Karpas-422 (cell line): ENCODE measurements around the gene ZNF287. TPM values are rescaled to one million over a fixed set of nuclear protein-coding genes. Genes with fewer than 3 reads are reported as not detected.

ENCODE experiments used
- DNase-seq: peaks from one replicate; pipeline ENCODE4 v3.0.0-alpha.2; 2015
- H2AFZ ChIP-seq: fragments of 200-600 bp; sonication (generic); 2 replicates; pipeline ENCODE4 v1.6.1; 2014; ENCODE audit warnings: antibody characterized with exemption, low read length, mixed read lengths
- H3K27ac ChIP-seq: fragments of 200-600 bp; sonication (generic); 2 replicates; pipeline ENCODE4 v1.5.1; 2014; ENCODE audit warnings: mild to moderate bottlenecking, low read length, moderate library complexity
- H3K27me3 ChIP-seq: fragments of 200-600 bp; sonication (generic); 2 replicates; pipeline ENCODE4 v1.6.1; 2014; ENCODE audit warnings: low read length, mixed read lengths
- H3K36me3 ChIP-seq: fragments of 200-600 bp; sonication (generic); 2 replicates; pipeline ENCODE4 v1.6.1; 2014; ENCODE audit warnings: low read length, mixed read lengths; ENCODE audit not compliant: insufficient read depth
- H3K4me1 ChIP-seq: fragments of 200-600 bp; sonication (generic); 2 replicates; pipeline ENCODE4 v1.6.1; 2014; ENCODE audit warnings: mild to moderate bottlenecking, low read length, mixed read lengths
- H3K4me2 ChIP-seq: fragments of 200-600 bp; sonication (generic); 2 replicates; pipeline ENCODE4 v1.6.1; 2014; ENCODE audit warnings: low read length, low read depth, mild to moderate bottlenecking; ENCODE audit not compliant: poor library complexity, severe bottlenecking
- H3K4me3 ChIP-seq: fragments of 200-600 bp; sonication (generic); 2 replicates; pipeline ENCODE4 v1.5.1; 2014; ENCODE audit warnings: mild to moderate bottlenecking, antibody characterized with exemption, low read length, mixed read lengths
- H3K79me2 ChIP-seq: fragments of 200-600 bp; sonication (generic); 2 replicates; pipeline ENCODE4 v1.6.1; 2014; ENCODE audit warnings: mild to moderate bottlenecking, low read length, mixed read lengths
- H3K9ac ChIP-seq: fragments of 200-600 bp; sonication (generic); 2 replicates; pipeline ENCODE4 v1.6.0; 2014; ENCODE audit warnings: low read length
- H3K9me2 ChIP-seq: fragments of 200-600 bp; sonication (generic), shearing (Covaris generic); replicated peaks from 2 replicates; pipeline ENCODE4 v1.6.0; 2014; ENCODE audit warnings: mild to moderate bottlenecking, low read length, moderate library complexity; ENCODE audit not compliant: insufficient read depth
- H3K9me3 ChIP-seq: fragments of 300-700, 200-600 bp; sonication (generic); 2 replicates; pipeline ENCODE4 v1.6.1; 2014; ENCODE audit warnings: low read length, mixed read lengths
- H4K20me1 ChIP-seq: fragments of 200-600 bp; sonication (generic); 2 replicates; pipeline ENCODE4 v1.6.1; 2014; ENCODE audit warnings: mild to moderate bottlenecking, antibody characterized with exemption, low read length, low read depth; ENCODE audit not compliant: insufficient read depth
- total RNA-seq: library from RNA; depleted of rRNA; stranded (reverse); fragments of >200 nt; shearing (Covaris generic); gene quantifications from 2 replicates; pipeline ENCODE4 v1.2.3, GENCODE V29; 2014; ENCODE audit warnings: low replicate concordance

ZNF287 gene
- total RNA-seq, 1 experiment from 2014 or later = 0.41 TPM

DNA sequence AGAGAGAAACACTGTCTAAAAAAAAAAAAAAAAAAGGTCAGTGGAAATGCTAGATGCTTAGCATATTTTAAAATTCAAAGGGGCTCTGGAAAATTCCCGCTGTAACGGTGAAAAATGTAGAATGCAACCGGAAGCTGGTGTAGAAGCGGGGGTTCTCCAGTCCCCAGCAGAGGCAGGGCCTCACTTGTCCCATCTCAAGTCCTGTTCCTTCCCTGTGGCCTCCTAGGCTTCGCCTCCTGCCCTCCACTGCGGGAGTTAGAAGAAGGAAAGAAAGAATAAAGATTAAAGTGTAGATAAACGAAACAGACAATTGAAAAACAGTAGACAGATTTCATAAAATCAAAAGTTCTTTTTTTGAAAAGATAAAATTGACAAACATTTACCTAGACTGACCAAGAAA lies 14.8 kb upstream of the ZNF287 start:
- DNase-seq = no peak
- Histone ChIP-seq H3K27ac (no peak overlapping the region), H3K79me2 (no peaks in the 10 kb centered on the region), H3K4me2 (peak overlapping the region; percentile 56), H3K36me3 (no peaks in the 10 kb centered on the region), H3K4me1 (peaks cover 4% of the 10 kb centered on the region), H2AFZ (peak overlapping the region; percentile 46; the same call in 1 of the 2 replicates), H4K20me1 (no peaks in the 10 kb centered on the region), H3K9me2 (no peaks in the 10 kb centered on the region), H3K9ac (no peak overlapping the region), H3K9me3 (no peaks in the 10 kb centered on the region), H3K27me3 (0 out of 2 replicates have a peak, but pooled peaks cover 2% of the 10 kb centered on the region), H3K4me3 (no peak overlapping the region)

DNA sequence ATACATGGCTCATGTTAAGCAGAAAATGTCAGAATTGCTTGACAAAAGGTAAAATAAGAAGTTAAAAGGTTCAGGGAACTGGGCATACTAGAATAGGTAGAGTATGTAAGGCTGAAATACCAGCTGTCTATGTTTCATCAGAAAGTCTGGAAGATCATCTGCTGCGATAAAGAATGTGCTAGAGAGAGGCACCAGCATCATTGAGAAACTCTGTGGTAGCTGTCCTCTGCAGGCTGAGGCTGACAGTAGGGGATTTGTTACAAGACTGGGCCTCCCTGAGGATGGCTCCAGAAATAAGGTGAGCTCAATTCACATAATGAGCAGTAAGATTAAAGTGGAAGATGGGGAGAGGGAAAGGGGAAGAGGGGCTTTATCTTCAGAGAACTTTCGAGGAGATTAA lies 4.5 kb upstream of the ZNF287 start:
- DNase-seq = no peak
- no peak overlapping the region for H3K9ac ChIP-seq
- no peaks in the 10 kb centered on the region for H4K20me1 ChIP-seq
- H3K4me3 ChIP-seq = no peak overlapping the region
- H3K9me3 ChIP-seq = no peaks in the 10 kb centered on the region
- H3K4me1 ChIP-seq = peaks cover 14% of the 10 kb centered on the region
- no peaks in the 10 kb centered on the region for H3K27me3 ChIP-seq
- no peak overlapping the region for H2AFZ ChIP-seq
- H3K79me2 ChIP-seq = no peaks in the 10 kb centered on the region
- no peak overlapping the region for H3K27ac ChIP-seq
- no peaks in the 10 kb centered on the region for H3K36me3 ChIP-seq
- no peaks in the 10 kb centered on the region; the same call in 1 of the 2 replicates for H3K9me2 ChIP-seq
- H3K4me2 ChIP-seq = no peak overlapping the region

GRCh38 chr17:16569358-16569712 lies 331 bp upstream of the ZNF287 start:
- no peaks in the 10 kb centered on the region for H3K9me3 ChIP-seq
- H3K79me2 ChIP-seq = no peaks in the 10 kb centered on the region
- H2AFZ ChIP-seq = peak overlapping the region; percentile 88
- H3K9me2 ChIP-seq = no peaks in the 10 kb centered on the region; the same call in 1 of the 2 replicates
- no peaks in the 10 kb centered on the region for H4K20me1 ChIP-seq
- no peak overlapping the region for H3K27ac ChIP-seq
- H3K27me3 ChIP-seq = no peaks in the 10 kb centered on the region
- H3K4me1 ChIP-seq = peaks cover 16% of the 10 kb centered on the region
- H3K4me2 ChIP-seq = peak overlapping the region; percentile 65
- DNase-seq = no peak
- peak overlapping the region; percentile 68 for H3K4me3 ChIP-seq
- H3K36me3 ChIP-seq = no peaks in the 10 kb centered on the region
- peak overlapping the region; percentile 45 for H3K9ac ChIP-seq

DNA sequence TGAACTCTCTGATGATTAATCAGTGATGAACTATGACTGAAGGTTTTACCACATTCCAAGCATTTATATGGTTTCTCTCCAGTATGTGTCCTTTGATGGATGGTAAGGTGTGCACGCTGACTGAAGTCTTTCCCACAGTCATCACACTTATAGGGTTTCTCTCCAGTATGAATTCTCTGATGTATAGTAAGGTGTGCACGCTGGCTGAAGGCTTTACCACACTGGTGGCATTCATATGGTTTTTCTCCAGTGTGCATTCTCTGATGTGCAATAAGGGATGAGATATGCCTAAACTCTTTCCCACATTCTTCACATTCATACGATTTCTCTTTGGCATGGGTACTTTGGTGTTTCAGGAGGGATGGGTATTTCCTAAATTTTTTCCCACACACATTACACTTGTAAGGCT lies 16.4 kb downstream of the ZNF287 start:
- Histone ChIP-seq H3K9me2 (no peaks in the 10 kb centered on the region), H3K27ac (no peak overlapping the region), H3K27me3 (peaks cover 2% of the 10 kb centered on the region; the same call in 1 of the 2 replicates), H3K9ac (no peak overlapping the region), H4K20me1 (no peaks in the 10 kb centered on the region), H3K4me2 (no peak overlapping the region), H2AFZ (no peak overlapping the region), H3K4me1 (no peaks in the 10 kb centered on the region), H3K36me3 (no peaks in the 10 kb centered on the region), H3K4me3 (no peak overlapping the region), H3K79me2 (no peaks in the 10 kb centered on the region), H3K9me3 (peaks cover 59% of the 10 kb centered on the region)
- no peak for DNase-seq

DNA sequence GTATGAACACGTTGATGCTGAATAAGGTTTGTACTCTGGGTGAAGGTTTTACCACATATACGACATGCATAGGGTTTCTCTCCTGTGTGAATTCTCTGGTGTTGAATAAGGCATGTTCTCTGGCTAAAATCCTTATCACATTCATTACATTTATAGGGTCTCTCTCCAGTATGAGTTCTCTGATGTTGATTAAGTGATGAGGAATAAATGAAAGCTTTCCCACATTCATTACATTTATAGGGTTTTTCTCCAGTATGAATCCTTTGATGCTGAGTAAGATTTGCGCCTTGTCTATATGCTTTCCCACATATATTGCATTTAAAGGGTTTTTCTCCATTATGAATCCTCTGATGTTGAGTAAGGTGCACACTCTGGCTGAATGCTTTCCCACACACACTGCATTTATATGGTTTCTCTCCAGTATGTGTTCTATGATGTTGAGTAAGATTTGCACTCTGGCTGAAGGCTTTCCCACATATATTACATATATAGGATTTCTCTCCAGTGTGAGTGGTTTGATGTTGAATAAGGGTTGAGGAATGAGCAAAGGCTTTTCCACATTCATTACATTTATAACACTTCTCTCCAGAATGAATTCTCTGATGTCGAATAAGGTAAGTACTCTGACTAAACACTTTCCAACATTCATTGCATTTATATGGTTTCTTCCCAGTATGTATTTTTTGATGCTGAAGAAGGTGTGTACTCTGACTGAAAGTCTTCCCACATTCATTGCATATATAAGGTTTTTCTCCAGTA lies 16.9 kb downstream of the ZNF287 start:
- Histone ChIP-seq H3K27me3 (peaks cover 2% of the 10 kb centered on the region; the same call in 1 of the 2 replicates), H3K4me1 (no peaks in the 10 kb centered on the region), H3K4me3 (no peak overlapping the region), H4K20me1 (no peaks in the 10 kb centered on the region), H2AFZ (no peak overlapping the region), H3K79me2 (no peaks in the 10 kb centered on the region), H3K36me3 (no peaks in the 10 kb centered on the region; the same call in 1 of the 2 replicates), H3K27ac (no peak overlapping the region), H3K9me3 (peaks cover 65% of the 10 kb centered on the region), H3K4me2 (no peak overlapping the region), H3K9ac (no peak overlapping the region), H3K9me2 (no peaks in the 10 kb centered on the region)
- no peak for DNase-seq

- H3K4me2 ChIP-seq = no peak overlapping the region
- DNase-seq = no peak
- no peaks in the 10 kb centered on the region; the same call in 1 of the 2 replicates for H3K9me3 ChIP-seq
- no peaks in the 10 kb centered on the region for H4K20me1 ChIP-seq
- peaks cover 9% of the 10 kb centered on the region for H3K4me1 ChIP-seq
- H3K79me2 ChIP-seq = no peaks in the 10 kb centered on the region
- no peaks in the 10 kb centered on the region for H3K36me3 ChIP-seq
- H3K9ac ChIP-seq = no peak overlapping the region
- no peaks in the 10 kb centered on the region for H3K9me2 ChIP-seq
- H3K27ac ChIP-seq = no peak overlapping the region
- no peak overlapping the region for H3K4me3 ChIP-seq
- no peaks in the 10 kb centered on the region for H3K27me3 ChIP-seq
- H2AFZ ChIP-seq = no peak overlapping the region
Measured at GRCh38 chr17:16537130-16537458, 31.9 kb downstream of the ZNF287 start.

DNA sequence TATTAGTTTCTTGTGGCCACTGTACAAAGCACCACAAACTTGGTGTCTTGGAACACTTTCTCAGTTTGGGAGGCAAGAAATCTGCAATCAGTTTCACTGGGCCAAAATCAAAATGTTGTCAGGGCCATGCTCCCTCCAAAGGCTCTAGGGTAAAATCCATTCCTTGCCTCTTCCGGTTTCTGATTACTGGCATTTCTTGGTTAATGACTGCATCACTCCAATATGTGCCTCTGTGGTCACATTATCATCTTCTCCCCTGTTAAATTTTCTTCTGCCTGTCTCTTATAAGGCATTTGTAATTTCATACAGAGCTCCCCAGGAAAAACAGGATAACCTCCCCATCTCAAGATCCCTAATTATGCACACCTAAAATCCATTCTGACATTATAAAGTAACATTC lies 34.8 kb downstream of the ZNF287 start:
- DNase-seq = no peak
- Histone ChIP-seq H3K36me3 (no peaks in the 10 kb centered on the region), H3K9ac (no peak overlapping the region), H3K27me3 (no peaks in the 10 kb centered on the region), H3K9me2 (no peaks in the 10 kb centered on the region), H4K20me1 (no peaks in the 10 kb centered on the region), H3K9me3 (no peaks in the 10 kb centered on the region), H2AFZ (no peak overlapping the region), H3K4me1 (peaks cover 9% of the 10 kb centered on the region), H3K79me2 (no peaks in the 10 kb centered on the region), H3K4me2 (peak overlapping the region; percentile 84), H3K4me3 (no peak overlapping the region), H3K27ac (no peak overlapping the region)

- H3K9me3 ChIP-seq = no peaks in the 10 kb centered on the region
- peaks cover 2% of the 10 kb centered on the region for H3K4me1 ChIP-seq
- DNase-seq = no peak
- H3K9ac ChIP-seq = no peak overlapping the region
- H3K27ac ChIP-seq = no peak overlapping the region
- H3K79me2 ChIP-seq = no peaks in the 10 kb centered on the region
- H3K36me3 ChIP-seq = no peaks in the 10 kb centered on the region
- no peaks in the 10 kb centered on the region for H4K20me1 ChIP-seq
- no peak overlapping the region for H2AFZ ChIP-seq
- no peaks in the 10 kb centered on the region for H3K27me3 ChIP-seq
- no peak overlapping the region for H3K4me2 ChIP-seq
- H3K9me2 ChIP-seq = no peaks in the 10 kb centered on the region
- no peak overlapping the region for H3K4me3 ChIP-seq
Measured at GRCh38 chr17:16529906-16530305, 39.1 kb downstream of the ZNF287 start.
